Measurements from ENCODE around the gene CGN.

- TF ChIP-seq CTCF (IDR thresholded peaks at IDR 0.05; ENCODE audit: low read length) (no peak), EZH2 (IDR thresholded peaks at IDR 0.05; ENCODE audit: borderline replicate concordance, low read length) (no peak)
These were observed 74.4 kb downstream of the CGN start for GRCh38 chr1:151585622-151586021.
